ENCODE data around the gene CES5A.

CES5A gene

DNA sequence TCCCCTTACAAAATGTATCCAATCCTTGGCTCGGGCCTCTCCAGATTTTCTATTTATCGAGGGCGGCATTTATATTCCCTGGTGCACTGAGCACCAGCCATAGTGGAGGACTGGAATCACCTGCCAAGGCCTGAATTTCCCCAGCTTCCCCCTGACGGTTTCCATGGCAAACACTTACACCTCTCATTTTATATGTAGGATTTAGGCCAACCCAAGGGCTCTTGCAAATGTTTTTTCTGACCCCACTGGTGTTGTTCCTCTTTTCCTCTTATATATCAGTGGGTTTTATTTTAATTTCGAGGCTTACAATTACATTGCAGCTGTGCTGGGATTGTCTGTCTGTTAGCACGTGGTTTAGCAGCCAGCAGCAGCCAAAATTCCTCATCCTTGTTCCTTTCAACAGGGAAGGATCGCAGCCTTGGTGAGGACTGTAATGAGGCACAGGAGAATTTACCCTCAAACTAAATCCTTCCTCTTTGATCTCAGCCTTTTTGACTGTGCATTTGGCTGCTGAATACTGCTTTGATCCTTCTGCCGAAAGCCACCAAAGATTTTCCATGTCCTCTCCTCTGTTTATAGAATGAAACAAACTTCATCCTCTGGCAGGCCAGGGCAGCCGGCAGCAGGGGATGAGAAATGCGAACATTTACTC, 26.5 kb upstream of the CES5A start:
- TF ChIP-seq, protein P1, sequence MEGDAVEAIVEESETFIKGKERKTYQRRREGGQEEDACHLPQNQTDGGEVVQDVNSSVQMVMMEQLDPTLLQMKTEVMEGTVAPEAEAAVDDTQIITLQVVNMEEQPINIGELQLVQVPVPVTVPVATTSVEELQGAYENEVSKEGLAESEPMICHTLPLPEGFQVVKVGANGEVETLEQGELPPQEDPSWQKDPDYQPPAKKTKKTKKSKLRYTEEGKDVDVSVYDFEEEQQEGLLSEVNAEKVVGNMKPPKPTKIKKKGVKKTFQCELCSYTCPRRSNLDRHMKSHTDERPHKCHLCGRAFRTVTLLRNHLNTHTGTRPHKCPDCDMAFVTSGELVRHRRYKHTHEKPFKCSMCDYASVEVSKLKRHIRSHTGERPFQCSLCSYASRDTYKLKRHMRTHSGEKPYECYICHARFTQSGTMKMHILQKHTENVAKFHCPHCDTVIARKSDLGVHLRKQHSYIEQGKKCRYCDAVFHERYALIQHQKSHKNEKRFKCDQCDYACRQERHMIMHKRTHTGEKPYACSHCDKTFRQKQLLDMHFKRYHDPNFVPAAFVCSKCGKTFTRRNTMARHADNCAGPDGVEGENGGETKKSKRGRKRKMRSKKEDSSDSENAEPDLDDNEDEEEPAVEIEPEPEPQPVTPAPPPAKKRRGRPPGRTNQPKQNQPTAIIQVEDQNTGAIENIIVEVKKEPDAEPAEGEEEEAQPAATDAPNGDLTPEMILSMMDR (IDR thresholded peaks at IDR 0.05; ENCODE audit: control insufficient read depth, extremely low read depth, insufficient read depth): no peak
- no peak for DNase-seq (ENCODE audit: low read depth)
- no peak overlapping the region for H3K4me3 ChIP-seq (ENCODE audit: low read depth, low read length)

- H3K4me3 ChIP-seq (ENCODE audit: low read depth, low read length): no peak overlapping the region
- TF ChIP-seq, protein P1 (IDR thresholded peaks at IDR 0.05; ENCODE audit: control insufficient read depth, extremely low read depth, insufficient read depth): no peak
These were observed 25.6 kb upstream of the CES5A start for GRCh38 chr16:55900616-55901393.

DNA sequence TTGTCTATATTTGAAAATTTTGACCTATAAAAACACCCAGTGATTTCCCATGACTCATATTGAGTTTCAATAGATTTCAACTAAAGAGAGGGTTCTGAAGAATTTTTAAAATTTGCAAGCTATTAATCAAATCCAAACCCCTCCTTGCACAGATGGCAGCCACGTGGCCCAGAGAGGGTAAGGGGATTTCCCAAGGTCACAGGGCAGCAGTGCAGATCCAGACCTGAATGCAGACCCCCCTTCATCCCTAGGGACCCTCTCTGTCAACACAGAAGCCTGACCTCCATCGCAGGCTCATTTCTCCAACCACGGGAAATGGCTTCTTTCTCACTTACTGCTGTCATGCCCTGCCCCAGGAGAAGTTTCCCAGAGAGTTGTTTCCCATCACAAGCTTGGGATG, 24.7 kb upstream of the CES5A start:
- H3K4me3 ChIP-seq (ENCODE audit: low read depth, low read length): no peak overlapping the region
- TF ChIP-seq, protein P1 (IDR thresholded peaks at IDR 0.05; ENCODE audit: control insufficient read depth, extremely low read depth, insufficient read depth): no peak
- DNase-seq (ENCODE audit: low read depth): no peak

More at GRCh38 chr16:55900616-55901393, 25.6 kb upstream of the CES5A start:
- no peak for DNase-seq (ENCODE audit: low read depth)

GRCh38 chr16:55898592-55898991, 23.4 kb upstream of the CES5A start:
- DNase-seq (ENCODE audit: low read depth): no peak
- no peak overlapping the region for H3K4me3 ChIP-seq (ENCODE audit: low read depth, low read length)
- TF ChIP-seq, protein P1 (IDR thresholded peaks at IDR 0.05; ENCODE audit: control insufficient read depth, extremely low read depth, insufficient read depth): no peak

DNA sequence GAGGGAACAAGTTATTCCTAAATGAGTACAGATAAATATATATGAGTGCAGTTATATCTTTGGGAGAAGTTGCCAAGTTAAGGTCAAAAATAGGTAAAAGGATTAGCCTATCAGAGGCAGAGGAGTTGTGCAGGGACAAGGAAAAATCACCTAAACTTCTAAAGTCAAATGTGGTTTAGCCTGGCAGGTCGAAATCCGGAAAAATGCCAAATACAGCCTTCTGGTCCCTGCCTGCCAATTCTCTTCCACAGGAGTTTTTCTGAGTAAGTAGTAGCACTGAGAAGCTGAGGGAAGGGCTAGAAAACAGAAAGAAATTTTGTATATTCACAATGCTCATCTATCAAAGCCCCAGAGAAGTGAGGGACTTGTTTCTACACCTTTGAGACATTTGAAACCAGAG, 17.6 kb upstream of the CES5A start:
- TF ChIP-seq, protein P1 (IDR thresholded peaks at IDR 0.05; ENCODE audit: control insufficient read depth, extremely low read depth, insufficient read depth): no peak
- no peak for DNase-seq (ENCODE audit: low read depth)
- H3K4me3 ChIP-seq (ENCODE audit: low read depth, low read length): no peak overlapping the region

DNA sequence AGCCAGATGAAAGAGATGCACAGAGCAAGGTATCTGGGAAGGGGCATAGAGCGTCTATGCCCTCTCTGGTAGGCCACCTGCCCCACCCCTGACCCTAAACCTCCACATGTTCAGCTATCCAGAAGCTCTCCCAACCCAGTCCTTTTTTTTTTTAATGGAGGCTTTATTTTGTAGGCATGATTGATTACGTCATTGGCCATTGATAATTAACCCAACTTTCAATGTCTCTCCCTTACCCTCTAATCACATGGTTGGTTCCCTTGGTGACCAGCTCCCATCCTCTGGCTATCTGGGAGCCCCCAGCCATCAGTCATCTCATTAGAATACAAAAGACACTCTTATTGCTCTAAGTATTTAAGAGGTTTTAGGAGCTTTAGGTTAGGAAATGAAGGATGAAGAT, 14.3 kb upstream of the CES5A start:
- TF ChIP-seq, protein P1 (IDR thresholded peaks at IDR 0.05; ENCODE audit: control insufficient read depth, extremely low read depth, insufficient read depth): no peak
- no peak overlapping the region for H3K4me3 ChIP-seq (ENCODE audit: low read depth, low read length)

More for the DNA sequence above, 14.3 kb upstream of the CES5A start:
- no peak for DNase-seq (ENCODE audit: low read depth)

All from LNCaP clone FGC (cell line).